ENCODE data around the gene ART1.

DNA sequence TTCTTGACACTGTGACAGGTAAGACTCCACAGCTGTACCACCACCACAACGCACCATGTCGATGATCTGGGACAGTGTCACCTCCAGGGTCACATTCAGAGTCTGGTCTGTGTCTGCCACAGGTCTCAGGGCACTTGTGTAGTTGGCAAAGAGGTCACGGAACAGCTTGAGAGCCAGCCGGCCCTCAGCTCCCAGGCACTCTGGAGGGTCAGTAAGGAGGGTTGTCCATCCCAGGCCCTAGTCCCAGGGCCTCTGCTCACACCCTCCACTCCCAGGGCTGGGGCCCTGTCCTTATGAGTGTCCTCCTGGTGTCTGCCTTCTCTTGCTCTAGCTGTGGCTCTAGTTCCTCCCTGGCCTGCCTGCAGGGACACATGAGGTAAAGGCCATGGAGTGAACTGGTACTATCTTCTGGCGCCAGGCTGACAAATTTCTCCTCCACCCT, 24.8 kb downstream of the ART1 start:
- TF ChIP-seq EZH2phosphoT487 (IDR thresholded peaks at IDR 0.05; ENCODE audit: insufficient read depth, low read depth) = no peak
- no peak for TF ChIP-seq EZH2 (IDR thresholded peaks at IDR 0.05; ENCODE audit: insufficient read depth, poor library complexity, severe bottlenecking)
